ENCODE results near the gene SERPIND1.

Gene SERPIND1

GRCh38 chr22:20758688-20759087 lies 15.2 kb upstream of the SERPIND1 start:
- DNase-seq (ENCODE audit: extremely low read depth, insufficient read length) = no peak
- H3K4me3 ChIP-seq (replicated peaks; ENCODE audit: low read depth, low read length) = no peak overlapping the region
- H3K36me3 ChIP-seq (ENCODE audit: control insufficient read depth, insufficient read depth, low read length) = peaks cover 6% of the 10 kb centered on the region
- H3K27me3 ChIP-seq (replicated peaks; ENCODE audit: control insufficient read depth, insufficient read depth, low read length) = no peaks in the 10 kb centered on the region
- TF ChIP-seq CTCF (IDR thresholded peaks at IDR 0.05; ENCODE audit: insufficient read depth, low read length, poor library complexity, severe bottlenecking) = peak; percentile 18

GRCh38 chr22:20760084-20760483 lies 13.8 kb upstream of the SERPIND1 start:
- Histone ChIP-seq H3K36me3 (ENCODE audit: control insufficient read depth, insufficient read depth, low read length) (peaks cover 14% of the 10 kb centered on the region), H3K4me3 (replicated peaks; ENCODE audit: low read depth, low read length) (no peak overlapping the region), H3K27me3 (replicated peaks; ENCODE audit: control insufficient read depth, insufficient read depth, low read length) (no peaks in the 10 kb centered on the region)
- TF ChIP-seq CTCF (IDR thresholded peaks at IDR 0.05; ENCODE audit: insufficient read depth, low read length, poor library complexity, severe bottlenecking) = no peak
- no peak for DNase-seq (ENCODE audit: extremely low read depth, insufficient read length)

GRCh38 chr22:20761536-20761935 lies 12.4 kb upstream of the SERPIND1 start:
- DNase-seq (ENCODE audit: extremely low read depth, insufficient read length) = no peak
- Histone ChIP-seq H3K36me3 (ENCODE audit: control insufficient read depth, insufficient read depth, low read length) (peaks cover 18% of the 10 kb centered on the region), H3K27me3 (replicated peaks; ENCODE audit: control insufficient read depth, insufficient read depth, low read length) (no peaks in the 10 kb centered on the region), H3K4me3 (replicated peaks; ENCODE audit: low read depth, low read length) (no peak overlapping the region)
- no peak for TF ChIP-seq CTCF (IDR thresholded peaks at IDR 0.05; ENCODE audit: insufficient read depth, low read length, poor library complexity, severe bottlenecking)

GRCh38 chr22:20762233-20762796 lies 11.6 kb upstream of the SERPIND1 start:
- Histone ChIP-seq H3K36me3 (ENCODE audit: control insufficient read depth, insufficient read depth, low read length) (peaks cover 18% of the 10 kb centered on the region), H3K27me3 (replicated peaks; ENCODE audit: control insufficient read depth, insufficient read depth, low read length) (no peaks in the 10 kb centered on the region), H3K4me3 (replicated peaks; ENCODE audit: low read depth, low read length) (no peak overlapping the region)
- DNase-seq (ENCODE audit: extremely low read depth, insufficient read length) = no peak
- TF ChIP-seq CTCF (IDR thresholded peaks at IDR 0.05; ENCODE audit: insufficient read depth, low read length, poor library complexity, severe bottlenecking) = no peak

GRCh38 chr22:20763630-20764470 lies 10.1 kb upstream of the SERPIND1 start:
- Histone ChIP-seq H3K4me3 (replicated peaks; ENCODE audit: low read depth, low read length) (no peak overlapping the region), H3K27me3 (replicated peaks; ENCODE audit: control insufficient read depth, insufficient read depth, low read length) (no peaks in the 10 kb centered on the region), H3K36me3 (ENCODE audit: control insufficient read depth, insufficient read depth, low read length) (peaks cover 18% of the 10 kb centered on the region)
- DNase-seq (ENCODE audit: extremely low read depth, insufficient read length) = no peak
- TF ChIP-seq CTCF (IDR thresholded peaks at IDR 0.05; ENCODE audit: insufficient read depth, low read length, poor library complexity, severe bottlenecking) = no peak

All from GM06990 (cell line).